LNCAP (cell line): ENCODE data around the gene LRTM2.

Experiments used
- CTCF ChIP-seq: fragments of 450-650 bp; IDR thresholded peaks from 2 replicates; pipeline ENCODE4 v1.5.1; 2017; ENCODE audit warnings: mild to moderate bottlenecking

The LRTM2 gene

GRCh38 chr12:1878695-1879094 is 58.3 kb downstream of the LRTM2 start:
- no peak for TF ChIP-seq CTCF

GRCh38 chr12:1879633-1880032 is 59.3 kb downstream of the LRTM2 start:
- no peak for TF ChIP-seq CTCF

GRCh38 chr12:1880153-1880845 is 59.9 kb downstream of the LRTM2 start:
- TF ChIP-seq CTCF: no peak

- no peak for TF ChIP-seq CTCF
Measured at GRCh38 chr12:1880876-1881275, 60.5 kb downstream of the LRTM2 start.

GRCh38 chr12:1881301-1881700 is 60.9 kb downstream of the LRTM2 start:
- TF ChIP-seq CTCF: no peak

GRCh38 chr12:1881936-1882335 is 61.6 kb downstream of the LRTM2 start:
- no peak for TF ChIP-seq CTCF

- TF ChIP-seq CTCF: no peak
Measured at GRCh38 chr12:1882405-1882804, 62.0 kb downstream of the LRTM2 start.
